SK-N-SH (cell line): ENCODE measurements around the gene RAPGEF4. TPM values are rescaled to one million over a fixed set of nuclear protein-coding genes. Genes with fewer than 3 reads are reported as not detected.
A peak's percentile ranks its signal among the peaks of the same experiment; 100 is the strongest.

Experiments
- CTCF ChIA-PET: fragments of 300-600, 350-600 bp; formaldehyde crosslinking; extraction: SDS; loops from one replicate; lab custom pipeline; 2021; lab: Yijun Ruan, JAX
- POLR2A ChIA-PET: fragments of 350-600 bp; sonication (Branson Sonifier 250); formaldehyde crosslinking; extraction: SDS; loops from one replicate; lab custom pipeline; 2020; ENCODE audit warnings: antibody characterized with exemption, inconsistent platforms; lab: Yijun Ruan, JAX
- DNase-seq: peaks from one replicate; pipeline ENCODE4 v3.0.0; 2012
- H2AFZ ChIP-seq: fragments of 200-600 bp; sonication (generic); 2 replicates; pipeline ENCODE4 v1.8.1; 2016; ENCODE audit warnings: antibody characterized with exemption, mild to moderate bottlenecking, low read depth
- H3F3A ChIP-seq: fragments of 200-600 bp; sonication (generic); replicated peaks from 2 replicates; pipeline ENCODE3; 2016; ENCODE audit warnings: antibody characterized with exemption, mild to moderate bottlenecking; ENCODE audit not compliant: insufficient read depth
- H3K27ac ChIP-seq, 2 experiments: fragments of 200-500 bp in 1 of 2; fragments of 200-600 bp in 1 of 2; sonication (Bioruptor generic) in 1 of 2; sonication (generic), shearing (Covaris generic) in 1 of 2; 2 replicates each; pipeline versions ENCODE4 v1.5.1 to v1.6.1; 2014 to 2016; ENCODE audit warnings: low read depth in 2 of 2, inconsistent platforms in 1 of 2, low read length in 1 of 2, mild to moderate bottlenecking in 1 of 2, mixed read lengths in 1 of 2
- H3K27me3 ChIP-seq: fragments of 200-600 bp; sonication (generic), shearing (Covaris generic); 2 replicates; pipeline ENCODE4 v1.6.1; 2016; ENCODE audit warnings: mixed run types; ENCODE audit not compliant: insufficient read depth
- H3K36me3 ChIP-seq, 2 experiments: fragments of 200-500 bp in 1 of 2; fragments of 200-600 bp in 1 of 2; sonication (Bioruptor generic) in 1 of 2; sonication (generic) in 1 of 2; replicated peaks in 1 of 2; 2 replicates each; pipeline versions ENCODE3 to v1.5.1; 2014 to 2016; ENCODE audit warnings: low read length in 1 of 2, mild to moderate bottlenecking in 1 of 2; ENCODE audit not compliant: insufficient read depth in 2 of 2, control insufficient read depth in 1 of 2
- H3K4me1 ChIP-seq, 2 experiments: fragments of 200-500 bp in 1 of 2; fragments of 200-600 bp in 1 of 2; sonication (Bioruptor generic) in 1 of 2; sonication (generic), shearing (Covaris generic) in 1 of 2; 2 replicates each; pipeline versions ENCODE4 v1.5.1 to v1.6.1; 2014 to 2016; ENCODE audit warnings: low read depth in 1 of 2, low read length in 1 of 2, mixed run types in 1 of 2; ENCODE audit not compliant: insufficient read depth in 2 of 2, control insufficient read depth in 1 of 2
- H3K4me2 ChIP-seq: fragments of 200-600 bp; sonication (generic), shearing (Covaris generic); 2 replicates; pipeline ENCODE4 v1.6.1; 2017; ENCODE audit warnings: mixed run types
- H3K4me3 ChIP-seq, 2 experiments: fragments of 200-500 bp in 1 of 2; fragments of 200-600 bp in 1 of 2; sonication (Bioruptor generic) in 1 of 2; sonication (generic), shearing (Covaris generic) in 1 of 2; 2 replicates each; pipeline versions ENCODE4 v1.5.1 to v1.8.1; 2014 to 2016; ENCODE audit warnings: low read depth in 2 of 2, inconsistent platforms in 1 of 2, low read length in 1 of 2, mild to moderate bottlenecking in 1 of 2, mixed read lengths in 1 of 2, moderate library complexity in 1 of 2
- H3K79me2 ChIP-seq: fragments of 200-600 bp; sonication (generic); 2 replicates; pipeline ENCODE4 v1.8.1; 2017; ENCODE audit warnings: mild to moderate bottlenecking; ENCODE audit not compliant: insufficient read depth
- H3K9ac ChIP-seq: fragments of 200-600 bp; sonication (generic); 2 replicates; pipeline ENCODE4 v1.6.1; 2017; ENCODE audit warnings: mixed run types
- H3K9me2 ChIP-seq: fragments of 200-600 bp; sonication (generic); 2 replicates; pipeline ENCODE4 v1.6.1; 2017; ENCODE audit warnings: mixed run types
- H3K9me3 ChIP-seq: fragments of 200-600 bp; sonication (generic); 2 replicates; pipeline ENCODE4 v1.6.1; 2017; ENCODE audit warnings: mixed run types, mild to moderate bottlenecking, moderate library complexity
- H4K20me1 ChIP-seq: fragments of 200-600 bp; sonication (generic); 2 replicates; pipeline ENCODE4 v1.6.1; 2017; ENCODE audit warnings: mild to moderate bottlenecking, mixed run types; ENCODE audit not compliant: insufficient read depth
- ELF1 ChIP-seq: IDR thresholded peaks from 2 replicates; pipeline ENCODE4 v1.4.0; 2012
- EP300 ChIP-seq, 2 experiments: IDR thresholded peaks; 2 replicates each; pipeline versions ENCODE4 v1.4.0 to v1.6.1; 2012; ENCODE audit warnings: borderline replicate concordance in 1 of 2, low read depth in 1 of 2, low read length in 1 of 2
- EZH2phosphoT487 ChIP-seq: fragments of 200-600 bp; sonication (generic); IDR thresholded peaks from 2 replicates; pipeline ENCODE4 v1.6.1; 2017; ENCODE audit warnings: low read depth, mixed run types, mild to moderate bottlenecking, antibody characterized with exemption, moderate library complexity, borderline replicate concordance
- FOSL2 ChIP-seq: IDR thresholded peaks from 2 replicates; pipeline ENCODE4 v1.4.0; 2012; ENCODE audit warnings: low read depth, mild to moderate bottlenecking, moderate library complexity, borderline replicate concordance
- FOXM1 ChIP-seq: IDR thresholded peaks from 2 replicates; pipeline ENCODE4 v1.4.0; 2012; ENCODE audit warnings: low read depth, mild to moderate bottlenecking
- GATA2 ChIP-seq: sonication (generic); formaldehyde crosslinking; IDR thresholded peaks from 2 replicates; pipeline ENCODE4 v1.5.0; 2020; ENCODE audit warnings: mild to moderate bottlenecking, missing genetic modification reagents
- NFIC ChIP-seq: IDR thresholded peaks from 2 replicates; pipeline ENCODE4 v1.4.0; 2012; ENCODE audit warnings: borderline replicate concordance
- PBX3 ChIP-seq: IDR thresholded peaks from 2 replicates; pipeline ENCODE4; 2012
- POLR2AphosphoS5 ChIP-seq: IDR thresholded peaks from 2 replicates; pipeline ENCODE4 v1.6.1; 2012; ENCODE audit warnings: low read depth, low read length
- RAD21 ChIP-seq: IDR thresholded peaks from 2 replicates; pipeline ENCODE4 v1.6.1; 2012; ENCODE audit warnings: mild to moderate bottlenecking, low read length
- RCOR1 ChIP-seq: fragments of 150-350 bp; IDR thresholded peaks from 2 replicates; pipeline ENCODE4 v1.6.1; 2017; ENCODE audit warnings: antibody characterized with exemption, low read length
- REST ChIP-seq: IDR thresholded peaks from 2 replicates; pipeline ENCODE4 v1.6.1; 2012; ENCODE audit warnings: mild to moderate bottlenecking, low read depth, low read length, moderate library complexity
- SIN3A ChIP-seq: IDR thresholded peaks from 2 replicates; pipeline ENCODE4 v1.6.1; 2012; ENCODE audit warnings: low read depth, mild to moderate bottlenecking, low read length, moderate library complexity, borderline replicate concordance
- TAF1 ChIP-seq: IDR thresholded peaks from 2 replicates; pipeline ENCODE4 v1.6.1; 2012; ENCODE audit warnings: low read depth, mild to moderate bottlenecking, low read length, moderate library complexity, borderline replicate concordance
- TCF12 ChIP-seq: IDR thresholded peaks from 2 replicates; pipeline ENCODE4 v1.4.0; 2012
- TEAD4 ChIP-seq: IDR thresholded peaks from 2 replicates; pipeline ENCODE4 v1.4.0; 2012; ENCODE audit warnings: mild to moderate bottlenecking, borderline replicate concordance; ENCODE audit not compliant: insufficient read depth
- USF1 ChIP-seq: IDR thresholded peaks from 2 replicates; pipeline ENCODE4 v1.4.0; 2012; ENCODE audit warnings: low read depth, borderline replicate concordance
- YY1 ChIP-seq: IDR thresholded peaks from 2 replicates; pipeline ENCODE4 v1.4.0; 2012; ENCODE audit warnings: low read depth, mild to moderate bottlenecking
- WGBS: methylation state at CpG from one replicate; pipeline ENCODE4 v1.1.6; 2017; ENCODE audit warnings: low lambda C conversion rate; 5-methylcytosine and 5-hydroxymethylcytosine counted together
- polyA plus RNA-seq, 3 experiments: library from polyadenylated mRNA; depleted of rRNA; stranded (reverse); fragments of >200 nt; gene quantifications; 2 replicates each; pipeline ENCODE4 v1.2.3, GENCODE V29; 2012
- TF ChIP-seq, protein P1 (sequence below): IDR thresholded peaks from 2 replicates; pipeline ENCODE4 v1.4.0; 2012; ENCODE audit warnings: low read depth, borderline replicate concordance
- TF ChIP-seq, protein P2 (sequence below): IDR thresholded peaks from 2 replicates; pipeline ENCODE4 v1.4.0; 2012; ENCODE audit warnings: low read depth
- TF ChIP-seq, protein P3 (sequence below): fragments of 200-600 bp; sonication (generic); IDR thresholded peaks from 2 replicates; pipeline ENCODE4 v1.6.1; 2017; ENCODE audit warnings: antibody characterized with exemption, mild to moderate bottlenecking, moderate library complexity

RAPGEF4 gene
- polyA plus RNA-seq, 1 of the 3 experiments (the other 2 are of a cell fraction), result 0.30 TPM

DNA sequence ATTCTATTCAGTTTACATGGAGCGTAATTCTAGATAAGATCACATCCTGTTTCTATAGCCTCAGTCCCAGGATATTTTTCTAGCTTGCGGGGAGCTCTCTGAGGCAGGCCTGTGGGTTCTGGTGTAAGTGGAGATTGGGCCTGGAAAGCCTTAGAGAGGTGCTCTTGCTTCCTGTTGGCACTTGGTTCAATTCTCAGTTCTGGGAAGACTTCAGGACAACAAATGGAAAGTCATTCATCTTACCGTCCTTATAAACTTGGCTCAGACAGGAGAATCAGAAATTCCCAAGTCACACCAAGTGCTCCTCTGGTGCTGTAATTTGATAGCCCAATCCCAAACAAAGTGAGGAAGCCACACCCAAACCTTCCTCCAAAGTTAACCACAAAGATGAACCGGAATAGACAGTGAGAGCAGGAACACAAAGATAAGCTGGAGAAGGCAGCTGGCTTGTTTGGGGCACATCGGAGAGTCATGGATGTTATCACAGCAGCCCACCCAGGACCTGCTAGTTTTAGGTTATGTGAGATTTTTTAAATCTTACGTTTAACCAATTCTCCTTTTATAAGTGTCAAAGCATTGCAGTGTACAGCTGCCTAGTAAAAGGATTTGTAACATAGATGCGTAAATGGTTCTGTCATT, 195.7 kb downstream of the RAPGEF4 start:
- peak overlapping the region; percentile 69 for H3K4me2 ChIP-seq
- H3K36me3 ChIP-seq, result no peaks in the 10 kb centered on the region
- H2AFZ ChIP-seq, result peak overlapping the region; percentile 81
- 20% methylated on average over 7 of the region's 7 CpGs for WGBS
- peaks cover 0 to 32% of the 10 kb centered on the region in 2 experiments; a peak in 2 of 4 replicates for H3K4me1 ChIP-seq
- no peaks in the 10 kb centered on the region for H4K20me1 ChIP-seq
- peak; percentile 59 for DNase-seq
- CTCF ChIA-PET, result interaction anchor here (0.7 to 7.3 kb wide), 66 partner anchors 9 to 683 kb away, joined by 3 to 181 read pairs (median 6); no protein-coding TSS in a partner anchor
- H3F3A ChIP-seq, result peaks cover 7% of the 10 kb centered on the region
- peak overlapping the region; percentile 67 to 95 for H3K27ac ChIP-seq
- peak overlapping the region in 1 of 2 experiments; percentile 19; a peak in 1 of 4 replicates for H3K4me3 ChIP-seq
- no peaks in the 10 kb centered on the region for H3K27me3 ChIP-seq
- POLR2A ChIA-PET, result interaction anchor here (0.6 to 1.6 kb wide), 5 partner anchors 37 to 273 kb away, joined by 3 to 4 read pairs (median 4); no protein-coding TSS in a partner anchor
- 0 out of 2 replicates have a peak overlapping the region, but pooled peaks have one; percentile 19 for H3K9ac ChIP-seq
- H3K9me3 ChIP-seq, result no peaks in the 10 kb centered on the region
- H3K9me2 ChIP-seq, result no peaks in the 10 kb centered on the region
- H3K79me2 ChIP-seq, result no peaks in the 10 kb centered on the region
- TF ChIP-seq SIN3A (no peak), ELF1 (no peak), TAF1 (no peak), RAD21 (peak; percentile 13), EZH2phosphoT487 (no peak), PBX3 (no peak), USF1 (no peak), TCF12 (no peak; the same call in 1 of the 2 replicates), NFIC (no peak), FOXM1 (no peak), FOSL2 (no peak), REST (no peak), RCOR1 (peak; percentile 6; the same call in 1 of the 2 replicates), EP300 (IDR thresholded peaks at IDR 0.05; ENCODE audit: borderline replicate concordance in 1 of 2, low read depth in 1 of 2, low read length in 1 of 2) (no peak), TEAD4 (no peak), YY1 (no peak), POLR2AphosphoS5 (no peak), GATA2 (peak; percentile 49)
- TF ChIP-seq, protein P1, sequence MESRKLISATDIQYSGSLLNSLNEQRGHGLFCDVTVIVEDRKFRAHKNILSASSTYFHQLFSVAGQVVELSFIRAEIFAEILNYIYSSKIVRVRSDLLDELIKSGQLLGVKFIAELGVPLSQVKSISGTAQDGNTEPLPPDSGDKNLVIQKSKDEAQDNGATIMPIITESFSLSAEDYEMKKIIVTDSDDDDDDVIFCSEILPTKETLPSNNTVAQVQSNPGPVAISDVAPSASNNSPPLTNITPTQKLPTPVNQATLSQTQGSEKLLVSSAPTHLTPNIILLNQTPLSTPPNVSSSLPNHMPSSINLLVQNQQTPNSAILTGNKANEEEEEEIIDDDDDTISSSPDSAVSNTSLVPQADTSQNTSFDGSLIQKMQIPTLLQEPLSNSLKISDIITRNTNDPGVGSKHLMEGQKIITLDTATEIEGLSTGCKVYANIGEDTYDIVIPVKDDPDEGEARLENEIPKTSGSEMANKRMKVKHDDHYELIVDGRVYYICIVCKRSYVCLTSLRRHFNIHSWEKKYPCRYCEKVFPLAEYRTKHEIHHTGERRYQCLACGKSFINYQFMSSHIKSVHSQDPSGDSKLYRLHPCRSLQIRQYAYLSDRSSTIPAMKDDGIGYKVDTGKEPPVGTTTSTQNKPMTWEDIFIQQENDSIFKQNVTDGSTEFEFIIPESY, result no peak
- TF ChIP-seq, protein P2, sequence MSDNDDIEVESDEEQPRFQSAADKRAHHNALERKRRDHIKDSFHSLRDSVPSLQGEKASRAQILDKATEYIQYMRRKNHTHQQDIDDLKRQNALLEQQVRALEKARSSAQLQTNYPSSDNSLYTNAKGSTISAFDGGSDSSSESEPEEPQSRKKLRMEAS, result no peak
- TF ChIP-seq, protein P3, sequence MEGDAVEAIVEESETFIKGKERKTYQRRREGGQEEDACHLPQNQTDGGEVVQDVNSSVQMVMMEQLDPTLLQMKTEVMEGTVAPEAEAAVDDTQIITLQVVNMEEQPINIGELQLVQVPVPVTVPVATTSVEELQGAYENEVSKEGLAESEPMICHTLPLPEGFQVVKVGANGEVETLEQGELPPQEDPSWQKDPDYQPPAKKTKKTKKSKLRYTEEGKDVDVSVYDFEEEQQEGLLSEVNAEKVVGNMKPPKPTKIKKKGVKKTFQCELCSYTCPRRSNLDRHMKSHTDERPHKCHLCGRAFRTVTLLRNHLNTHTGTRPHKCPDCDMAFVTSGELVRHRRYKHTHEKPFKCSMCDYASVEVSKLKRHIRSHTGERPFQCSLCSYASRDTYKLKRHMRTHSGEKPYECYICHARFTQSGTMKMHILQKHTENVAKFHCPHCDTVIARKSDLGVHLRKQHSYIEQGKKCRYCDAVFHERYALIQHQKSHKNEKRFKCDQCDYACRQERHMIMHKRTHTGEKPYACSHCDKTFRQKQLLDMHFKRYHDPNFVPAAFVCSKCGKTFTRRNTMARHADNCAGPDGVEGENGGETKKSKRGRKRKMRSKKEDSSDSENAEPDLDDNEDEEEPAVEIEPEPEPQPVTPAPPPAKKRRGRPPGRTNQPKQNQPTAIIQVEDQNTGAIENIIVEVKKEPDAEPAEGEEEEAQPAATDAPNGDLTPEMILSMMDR, result no peak
